ENCODE data around the gene MBD2. TPM values are rescaled to one million over a fixed set of nuclear protein-coding genes. Genes with fewer than 3 reads are reported as not detected.

The MBD2 gene
- total RNA-seq, 2 experiments from 2014 or later: 116 to 133 TPM

- no peak for DNase-seq
- peaks cover 5% of the 10 kb centered on the region for H3K4me1 Mint-ChIP-seq
- no peaks in the 10 kb centered on the region for H3K9me3 Mint-ChIP-seq
- H3K36me3 Mint-ChIP-seq: peaks cover 44% of the 10 kb centered on the region
- no peak overlapping the region for H3K27ac Mint-ChIP-seq
- no peaks in the 10 kb centered on the region for H3K27me3 Mint-ChIP-seq
- H3K4me3 Mint-ChIP-seq: no peak overlapping the region
Measured at GRCh38 chr18:54159906-54160305, 64.6 kb downstream of the MBD2 start.

DNA sequence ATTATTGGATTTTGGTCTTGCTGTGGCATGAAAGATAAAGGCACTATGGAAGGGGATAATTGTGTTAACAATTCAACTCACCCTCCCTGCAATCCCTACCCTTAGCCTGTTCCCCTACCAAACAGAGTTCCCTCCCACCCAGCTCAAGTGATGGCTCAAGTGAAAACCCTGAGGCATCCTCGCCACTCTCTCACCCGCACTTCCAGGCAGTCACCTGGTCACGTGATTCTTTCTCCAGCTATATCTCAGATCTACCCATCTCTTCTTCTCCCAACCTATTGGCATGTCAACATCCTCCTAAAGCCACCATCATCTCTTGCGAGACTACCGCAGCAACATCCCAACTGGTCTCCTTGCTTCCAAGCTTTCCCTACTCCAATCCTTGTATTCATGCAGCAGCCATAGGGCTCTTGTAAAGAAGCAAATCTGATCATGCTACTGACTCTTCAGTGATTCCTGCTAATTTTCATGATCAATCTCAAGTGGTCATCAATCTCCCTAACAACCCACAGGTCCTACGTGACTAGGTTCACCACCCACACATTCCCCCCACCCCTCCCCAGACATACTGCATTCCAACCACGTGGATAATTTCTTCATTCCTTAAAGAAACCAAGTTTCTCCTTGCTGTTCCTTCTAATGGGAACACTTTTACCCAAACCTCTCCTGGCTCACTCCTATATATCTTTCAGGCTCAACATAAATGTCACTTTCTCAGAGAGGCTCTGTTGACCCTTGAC lies 66.7 kb downstream of the MBD2 start:
- H3K27me3 Mint-ChIP-seq: no peaks in the 10 kb centered on the region
- no peak overlapping the region for H3K4me3 Mint-ChIP-seq
- no peak for DNase-seq
- H3K27ac Mint-ChIP-seq: peak overlapping the region; percentile 0
- H3K4me1 Mint-ChIP-seq: no peaks in the 10 kb centered on the region
- peaks cover 44% of the 10 kb centered on the region for H3K36me3 Mint-ChIP-seq
- H3K9me3 Mint-ChIP-seq: no peaks in the 10 kb centered on the region

DNA sequence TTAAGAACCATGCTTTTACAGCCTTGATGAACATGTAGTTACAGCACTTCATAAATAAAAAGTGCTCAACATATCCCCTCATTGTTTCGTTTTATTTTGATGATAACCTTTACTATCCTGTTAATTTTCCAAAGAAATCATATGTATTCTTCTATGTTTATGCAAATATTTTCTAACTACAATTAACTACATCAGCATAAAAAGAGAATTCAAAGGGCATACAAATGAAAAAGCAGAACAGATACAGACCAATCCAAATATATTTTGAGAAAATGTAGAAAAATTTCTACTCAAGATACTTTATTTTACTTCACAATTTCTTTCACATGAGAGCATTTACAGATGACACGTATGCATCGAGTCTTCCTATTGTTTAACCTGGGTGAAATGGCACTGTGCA lies 69.1 kb downstream of the MBD2 start:
- H3K27me3 Mint-ChIP-seq: no peaks in the 10 kb centered on the region
- peaks cover 49% of the 10 kb centered on the region for H3K36me3 Mint-ChIP-seq
- H3K27ac Mint-ChIP-seq: no peak overlapping the region
- H3K4me3 Mint-ChIP-seq: no peak overlapping the region
- H3K4me1 Mint-ChIP-seq: peaks cover 5% of the 10 kb centered on the region
- H3K9me3 Mint-ChIP-seq: no peaks in the 10 kb centered on the region
- no peak for DNase-seq

DNA sequence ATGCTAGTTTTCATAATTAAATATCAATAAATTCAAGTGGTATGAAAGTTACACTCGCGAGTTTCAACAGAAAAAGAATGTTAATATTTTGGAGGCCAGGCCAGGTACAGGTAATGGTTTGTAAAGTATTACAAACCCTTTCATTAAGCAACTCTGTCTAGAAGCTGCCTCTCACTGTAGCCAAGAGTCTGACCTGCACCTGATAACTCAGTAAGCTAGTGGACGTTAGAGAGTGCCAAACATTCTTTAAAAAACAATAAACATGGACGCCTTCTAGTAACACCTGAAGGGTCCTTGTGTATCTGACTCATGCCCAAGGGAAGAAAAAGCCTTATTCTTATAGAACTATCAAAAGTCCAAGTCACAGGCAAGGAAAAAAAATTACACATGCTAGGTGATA lies 70.2 kb downstream of the MBD2 start:
- peaks cover 44% of the 10 kb centered on the region for H3K36me3 Mint-ChIP-seq
- no peaks in the 10 kb centered on the region for H3K9me3 Mint-ChIP-seq
- H3K4me3 Mint-ChIP-seq: no peak overlapping the region
- H3K4me1 Mint-ChIP-seq: peaks cover 15% of the 10 kb centered on the region
- no peak overlapping the region for H3K27ac Mint-ChIP-seq
- no peaks in the 10 kb centered on the region for H3K27me3 Mint-ChIP-seq
- DNase-seq: no peak

- DNase-seq: no peak
- peaks cover 4% of the 10 kb centered on the region for H3K9me3 Mint-ChIP-seq
- no peak overlapping the region for H3K4me3 Mint-ChIP-seq
- H3K27ac Mint-ChIP-seq: peak overlapping the region; percentile 69
- no peaks in the 10 kb centered on the region for H3K27me3 Mint-ChIP-seq
- H3K4me1 Mint-ChIP-seq: peaks cover 40% of the 10 kb centered on the region
- peaks cover 39% of the 10 kb centered on the region for H3K36me3 Mint-ChIP-seq
Measured at GRCh38 chr18:54151376-54151775, 73.1 kb downstream of the MBD2 start.

DNA sequence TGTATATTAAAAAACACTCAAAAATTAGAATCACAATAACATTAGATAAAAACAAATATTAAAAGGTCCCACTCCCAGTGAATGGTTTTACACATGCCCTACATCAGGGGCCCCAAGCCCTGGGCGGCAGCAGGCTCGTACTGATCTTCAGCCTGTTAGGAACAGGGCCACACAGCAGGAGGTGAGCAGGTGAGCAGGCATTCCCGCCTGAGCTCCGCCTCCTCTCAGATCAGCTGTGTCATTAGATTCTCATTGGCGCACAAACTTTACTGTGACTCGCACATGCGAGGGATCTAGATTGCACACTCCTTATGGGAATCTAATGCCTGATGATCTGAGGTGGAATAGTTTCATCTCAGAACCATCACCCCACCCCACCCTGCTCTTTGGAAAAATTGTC lies 74.2 kb downstream of the MBD2 start:
- H3K27ac Mint-ChIP-seq: peak overlapping the region; percentile 46
- H3K4me3 Mint-ChIP-seq: no peak overlapping the region
- no peaks in the 10 kb centered on the region for H3K27me3 Mint-ChIP-seq
- peaks cover 4% of the 10 kb centered on the region for H3K9me3 Mint-ChIP-seq
- peaks cover 40% of the 10 kb centered on the region for H3K4me1 Mint-ChIP-seq
- peaks cover 36% of the 10 kb centered on the region for H3K36me3 Mint-ChIP-seq
- DNase-seq: no peak

GRCh38 chr18:54149078-54149697 lies 75.3 kb downstream of the MBD2 start:
- peak overlapping the region; percentile 53 for H3K4me3 Mint-ChIP-seq
- H3K27me3 Mint-ChIP-seq: no peaks in the 10 kb centered on the region

DNA sequence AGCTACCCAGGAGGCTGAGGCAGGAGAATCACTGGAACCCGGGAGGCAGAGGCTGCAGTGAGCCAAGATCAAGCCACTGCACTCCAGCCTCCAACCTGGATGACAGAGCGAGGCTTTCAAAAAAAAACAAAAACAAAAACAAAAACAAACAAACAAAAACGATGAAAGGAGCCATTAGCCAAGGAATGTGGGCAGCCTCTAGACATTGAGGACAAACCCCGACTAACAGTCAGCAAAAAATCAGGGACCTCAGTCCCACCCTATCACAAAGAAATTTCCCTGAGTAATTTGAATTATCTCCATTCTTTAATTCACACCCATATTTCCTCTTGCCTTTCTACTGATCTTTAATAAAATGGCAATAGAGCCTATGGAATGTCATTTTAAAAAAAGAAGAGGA lies 75.8 kb downstream of the MBD2 start:
- peak overlapping the region; percentile 93 for H3K27ac Mint-ChIP-seq
- DNase-seq: no peak
- peaks cover 31% of the 10 kb centered on the region for H3K36me3 Mint-ChIP-seq
- peak overlapping the region; percentile 43 for H3K4me3 Mint-ChIP-seq
- no peaks in the 10 kb centered on the region for H3K27me3 Mint-ChIP-seq
- peaks cover 40% of the 10 kb centered on the region for H3K4me1 Mint-ChIP-seq
- peaks cover 5% of the 10 kb centered on the region for H3K9me3 Mint-ChIP-seq

More at GRCh38 chr18:54149078-54149697, 75.3 kb downstream of the MBD2 start:
- H3K36me3 Mint-ChIP-seq: peaks cover 32% of the 10 kb centered on the region
- H3K4me1 Mint-ChIP-seq: peaks cover 40% of the 10 kb centered on the region
- DNase-seq: peak; percentile 53
- peak overlapping the region; percentile 93 for H3K27ac Mint-ChIP-seq
- peaks cover 4% of the 10 kb centered on the region for H3K9me3 Mint-ChIP-seq

- Mint-ChIP-seq H3K27me3 (no peaks in the 10 kb centered on the region), H3K27ac (peak overlapping the region; percentile 93), H3K4me1 (peaks cover 40% of the 10 kb centered on the region), H3K9me3 (peaks cover 9% of the 10 kb centered on the region), H3K36me3 (peaks cover 36% of the 10 kb centered on the region), H3K4me3 (no peak overlapping the region)
- DNase-seq: no peak
Measured at GRCh38 chr18:54148151-54148550, 76.3 kb downstream of the MBD2 start.

GRCh38 chr18:54147439-54147838 lies 77.0 kb downstream of the MBD2 start:
- peaks cover 42% of the 10 kb centered on the region for H3K4me1 Mint-ChIP-seq
- DNase-seq: peak; percentile 36
- H3K36me3 Mint-ChIP-seq: peaks cover 30% of the 10 kb centered on the region
- peaks cover 9% of the 10 kb centered on the region for H3K9me3 Mint-ChIP-seq
- H3K4me3 Mint-ChIP-seq: no peak overlapping the region
- no peaks in the 10 kb centered on the region for H3K27me3 Mint-ChIP-seq
- peak overlapping the region; percentile 93 for H3K27ac Mint-ChIP-seq

DNA sequence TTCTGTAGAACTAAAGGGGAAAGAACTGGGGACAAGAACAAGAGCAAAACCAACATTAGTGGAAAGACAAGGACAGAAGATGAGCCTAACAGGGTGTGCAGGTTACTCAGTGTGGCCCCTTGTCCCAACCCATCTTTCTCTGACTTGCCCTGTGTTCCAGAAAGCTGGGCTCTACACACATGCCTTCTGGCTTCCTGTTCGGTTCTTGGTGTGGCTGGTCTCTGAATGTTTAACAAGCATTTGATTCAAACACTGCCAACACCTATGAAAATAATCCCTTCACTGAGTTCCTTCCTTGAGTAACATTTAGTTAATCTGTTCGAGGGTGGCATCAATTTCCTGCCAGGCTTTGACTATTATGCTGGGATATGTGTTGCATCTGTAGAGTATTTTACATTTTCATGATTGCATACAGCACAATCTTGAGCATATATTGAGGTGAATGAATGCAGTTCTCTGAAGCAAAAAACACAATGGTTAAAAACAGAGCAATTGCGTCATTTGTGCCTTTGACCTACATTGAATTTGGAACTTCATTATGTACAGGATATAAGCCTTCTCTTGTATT lies 83.3 kb downstream of the MBD2 start:
- Mint-ChIP-seq H3K27ac (no peak overlapping the region), H3K4me3 (no peak overlapping the region), H3K4me1 (peaks cover 5% of the 10 kb centered on the region), H3K27me3 (no peaks in the 10 kb centered on the region), H3K36me3 (peaks cover 17% of the 10 kb centered on the region), H3K9me3 (peaks cover 13% of the 10 kb centered on the region)
- no peak for DNase-seq

- DNase-seq: no peak
- H3K36me3 Mint-ChIP-seq: peaks cover 17% of the 10 kb centered on the region
Measured at GRCh38 chr18:54140641-54141040, 83.8 kb downstream of the MBD2 start.

GRCh38 chr18:54135216-54135615 lies 89.3 kb downstream of the MBD2 start:
- DNase-seq: no peak
- H3K9me3 Mint-ChIP-seq: peaks cover 6% of the 10 kb centered on the region
- H3K4me1 Mint-ChIP-seq: peaks cover 3% of the 10 kb centered on the region
- no peaks in the 10 kb centered on the region for H3K27me3 Mint-ChIP-seq
- H3K4me3 Mint-ChIP-seq: no peak overlapping the region
- H3K36me3 Mint-ChIP-seq: peaks cover 10% of the 10 kb centered on the region
- no peak overlapping the region for H3K27ac Mint-ChIP-seq

More at GRCh38 chr18:54140641-54141040, 83.8 kb downstream of the MBD2 start:
- H3K27me3 Mint-ChIP-seq: no peaks in the 10 kb centered on the region
- no peak overlapping the region for H3K27ac Mint-ChIP-seq
- peaks cover 5% of the 10 kb centered on the region for H3K4me1 Mint-ChIP-seq
- H3K9me3 Mint-ChIP-seq: peaks cover 13% of the 10 kb centered on the region
- H3K4me3 Mint-ChIP-seq: no peak overlapping the region

DNA sequence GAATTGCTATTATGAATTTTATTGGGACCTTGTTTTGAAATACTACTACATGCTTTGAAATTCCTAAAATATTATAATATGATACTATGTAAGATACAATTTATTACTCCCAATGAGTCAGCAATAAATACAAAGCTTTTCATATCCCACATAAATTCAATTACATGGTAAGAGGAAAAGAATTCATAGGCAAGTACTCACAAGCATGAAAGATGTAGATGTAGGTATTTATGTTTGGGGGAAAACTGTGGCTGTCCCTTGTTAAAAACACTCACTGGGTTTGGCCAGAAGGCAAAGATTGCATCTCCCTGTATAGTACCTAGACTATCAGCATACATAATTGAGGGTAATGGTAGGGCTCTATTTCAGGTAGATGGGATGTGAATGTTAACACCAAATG lies 90.4 kb downstream of the MBD2 start:
- Mint-ChIP-seq H3K36me3 (peaks cover 8% of the 10 kb centered on the region), H3K4me1 (peaks cover 7% of the 10 kb centered on the region), H3K9me3 (peaks cover 5% of the 10 kb centered on the region), H3K27ac (no peak overlapping the region), H3K4me3 (no peak overlapping the region), H3K27me3 (no peaks in the 10 kb centered on the region)
- DNase-seq: no peak

- no peaks in the 10 kb centered on the region for H3K27me3 Mint-ChIP-seq
- peaks cover 6% of the 10 kb centered on the region for H3K4me1 Mint-ChIP-seq
- no peak overlapping the region for H3K27ac Mint-ChIP-seq
- no peaks in the 10 kb centered on the region for H3K36me3 Mint-ChIP-seq
- DNase-seq: no peak
- H3K9me3 Mint-ChIP-seq: no peaks in the 10 kb centered on the region
- H3K4me3 Mint-ChIP-seq: no peak overlapping the region
Measured at GRCh38 chr18:54130631-54131030, 93.8 kb downstream of the MBD2 start.

Measured in activated naive CD8-positive, alpha-beta T cell treated with anti-CD3 and anti-CD28 coated beads for 36 hours (primary cell).